22Rv1 (cell line): ENCODE measurements around the gene ESR2.

Experiments used
- CTCF ChIP-seq: fragments of 450-650 bp; IDR thresholded peaks from 2 replicates; pipeline ENCODE4 v1.5.1; 2017; ENCODE audit warnings: mild to moderate bottlenecking
- ZFX ChIP-seq: fragments of 450-650 bp; IDR thresholded peaks from 2 replicates; pipeline ENCODE4 v1.6.1; 2017; ENCODE audit warnings: antibody characterized with exemption, borderline replicate concordance

GRCh38 chr14:64232095-64232838 is 61.9 kb downstream of the ESR2 start:
- TF ChIP-seq CTCF (no peak), ZFX (no peak)
